Panc1 (cell line): ENCODE results near the gene DAPP1.

Source experiments
- CTCF ChIP-seq: fragments of 450-650 bp; IDR thresholded peaks from 2 replicates; pipeline ENCODE4 v1.5.1; 2017; ENCODE audit warnings: mild to moderate bottlenecking
- POLR2AphosphoS5 ChIP-seq: IDR thresholded peaks from 2 replicates; pipeline ENCODE4 v1.6.1; 2012; ENCODE audit warnings: mild to moderate bottlenecking, low read depth, low read length, moderate library complexity
- REST ChIP-seq, 2 experiments: IDR thresholded peaks; 2 replicates each; pipeline ENCODE4 v1.6.1; 2011 to 2012; ENCODE audit warnings: low read depth in 2 of 2, control low read depth in 1 of 2, low read length in 1 of 2, mild to moderate bottlenecking in 1 of 2, moderate library complexity in 1 of 2; ENCODE audit not compliant: insufficient read depth in 1 of 2
- SIN3A ChIP-seq: IDR thresholded peaks from 2 replicates; pipeline ENCODE4 v1.6.1; 2012; ENCODE audit warnings: low read depth, mild to moderate bottlenecking, low read length, moderate library complexity, borderline replicate concordance; ENCODE audit not compliant: insufficient read depth
- TCF7L2 ChIP-seq: IDR thresholded peaks from 2 replicates; pipeline ENCODE4 v1.6.1; 2011; ENCODE audit warnings: mild to moderate bottlenecking, low read depth, low read length, inconsistent platforms

- TF ChIP-seq CTCF (no peak), TCF7L2 (no peak), REST (IDR thresholded peaks at IDR 0.05; ENCODE audit: insufficient read depth in 1 of 2, low read depth in 2 of 2, low read length in 1 of 2) (no peak), POLR2AphosphoS5 (no peak), SIN3A (no peak)
Measured at GRCh38 chr4:99815597-99816011, 1.0 kb upstream of the DAPP1 start.
